ENCODE measurements around the gene SPIRE1.
"Not testable (repeated sequence)": the region's sequence is repeated elsewhere in the genome, so short reads cannot be mapped to it uniquely, and the experiment has no call there.

The SPIRE1 gene

DNA sequence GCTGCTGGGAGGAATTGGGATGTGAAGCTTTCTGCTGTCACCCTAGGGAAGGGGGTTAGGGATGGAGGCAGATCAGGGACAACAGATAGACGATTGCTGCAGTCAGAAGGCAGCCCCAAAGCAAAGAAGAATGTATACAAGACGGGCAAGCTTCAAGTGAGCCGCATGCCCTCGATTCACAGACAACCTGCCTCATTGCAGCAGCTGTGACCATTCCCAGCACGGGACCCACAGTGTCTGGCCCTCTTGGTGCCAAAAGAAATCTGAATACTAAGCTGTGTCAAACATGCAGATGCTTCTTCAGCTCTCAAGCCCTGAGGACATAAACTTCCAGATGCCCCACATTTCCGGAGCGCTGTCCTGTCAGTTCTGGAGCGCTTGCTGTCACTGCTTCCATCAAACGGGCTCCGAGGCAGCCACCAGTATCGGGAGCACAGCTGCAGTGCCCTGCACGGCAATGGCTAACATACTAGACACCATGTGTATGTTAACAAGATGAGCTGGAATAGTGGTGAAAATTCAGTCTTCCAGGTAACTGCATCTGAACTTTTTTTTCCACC is 216.4 kb downstream of the SPIRE1 start:
- DNase-seq = no peak

- DNase-seq = no peak
These were observed 219.7 kb downstream of the SPIRE1 start for GRCh38 chr18:12438257-12438656.

GRCh38 chr18:12435867-12436266 is 222.0 kb downstream of the SPIRE1 start:
- no peak for DNase-seq

DNA sequence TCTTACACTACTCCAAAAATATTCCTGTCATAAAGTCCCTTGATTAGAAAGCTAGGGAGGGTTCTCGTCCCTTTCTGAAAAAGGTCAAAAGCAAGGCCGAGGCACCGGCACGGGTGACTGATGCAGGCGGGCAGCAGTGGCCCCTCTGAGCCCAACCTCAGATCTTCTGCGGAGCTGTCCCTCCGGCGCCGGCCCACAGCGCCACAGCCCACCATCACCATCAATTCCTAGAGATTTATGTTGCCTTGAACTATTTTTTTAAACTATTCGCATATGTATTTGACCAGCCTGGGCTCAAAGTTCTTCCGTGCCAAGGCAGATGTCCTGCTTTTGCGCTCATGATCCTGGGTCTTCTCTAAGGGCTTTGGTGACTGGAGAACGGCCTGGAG is 223.4 kb downstream of the SPIRE1 start:
- DNase-seq = no peak

GRCh38 chr18:12433829-12434540 is 223.9 kb downstream of the SPIRE1 start:
- no peak for DNase-seq

DNA sequence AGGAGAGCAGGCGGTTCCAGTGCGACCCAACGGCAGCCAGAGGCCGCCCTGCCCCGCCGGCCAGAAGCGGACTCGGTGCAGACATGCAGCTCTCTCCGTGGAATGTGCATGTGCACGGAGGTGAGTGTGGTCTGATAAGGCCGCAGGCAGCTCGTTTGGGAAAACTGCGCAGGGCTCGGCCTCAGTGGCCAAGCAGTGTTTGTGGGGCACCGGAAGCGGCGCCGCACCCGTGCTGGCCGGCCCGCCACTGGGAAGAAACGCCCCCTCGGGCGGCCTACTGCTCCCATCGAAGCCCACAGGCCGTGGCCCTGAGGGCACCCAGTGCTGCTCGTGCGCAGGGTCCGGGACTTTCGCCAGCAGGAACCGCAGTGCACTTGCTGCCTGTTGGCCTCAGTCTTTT is 225.0 kb downstream of the SPIRE1 start:
- DNase-seq = no peak

- DNase-seq = no peak
These were observed 225.7 kb downstream of the SPIRE1 start for GRCh38 chr18:12432196-12432595.

DNA sequence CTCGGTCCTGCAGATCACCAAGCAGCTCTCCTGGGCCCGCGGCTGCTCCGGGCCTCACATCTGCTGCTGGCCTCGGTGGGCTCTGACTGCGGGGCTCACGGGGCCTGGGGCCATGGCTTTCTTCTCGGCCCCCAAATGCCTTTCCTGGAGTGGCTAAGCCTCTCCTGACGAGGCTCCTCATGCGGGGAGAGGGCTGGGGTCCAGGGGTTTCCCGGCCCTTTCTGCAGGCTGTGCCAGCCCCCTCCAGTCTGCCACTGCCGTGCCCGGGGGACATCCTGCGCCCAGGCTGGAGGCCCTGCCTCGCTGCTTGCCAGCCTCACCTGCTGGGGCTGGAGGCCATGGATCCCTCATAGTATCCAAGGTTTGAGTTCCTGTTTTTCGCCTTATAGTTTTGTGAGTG is 226.3 kb downstream of the SPIRE1 start:
- no peak for DNase-seq

- no peak for DNase-seq
These were observed 227.5 kb downstream of the SPIRE1 start for GRCh38 chr18:12430137-12430990.

- no peak for DNase-seq
These were observed 228.4 kb downstream of the SPIRE1 start for GRCh38 chr18:12429556-12429955.

DNA sequence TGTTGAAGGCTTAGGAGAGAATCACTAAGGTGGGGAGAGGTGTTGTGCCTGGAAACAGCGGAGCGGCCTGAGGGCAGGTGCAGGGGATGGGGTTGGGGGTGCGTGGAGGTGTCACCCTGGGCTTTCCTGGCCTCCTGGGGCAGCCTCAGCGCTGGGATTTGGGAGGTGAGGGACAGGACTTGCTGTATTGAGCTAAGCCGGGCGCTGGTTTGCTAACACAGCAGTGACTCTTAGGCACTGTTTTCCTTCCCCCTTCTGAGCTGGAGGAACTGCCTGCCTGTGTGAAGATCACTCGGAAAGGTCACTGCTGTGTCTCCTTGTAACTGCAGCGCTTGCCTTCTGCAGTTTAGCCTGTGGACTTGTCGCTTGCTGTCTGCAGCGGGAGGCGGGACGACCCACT is 229.0 kb downstream of the SPIRE1 start:
- no peak for DNase-seq

GRCh38 chr18:12426924-12427323 is 231.0 kb downstream of the SPIRE1 start:
- no peak for DNase-seq

GRCh38 chr18:12424252-12424651 is 233.7 kb downstream of the SPIRE1 start:
- DNase-seq = no peak

- no peak for DNase-seq
These were observed 234.1 kb downstream of the SPIRE1 start for GRCh38 chr18:12423820-12424219.

DNA sequence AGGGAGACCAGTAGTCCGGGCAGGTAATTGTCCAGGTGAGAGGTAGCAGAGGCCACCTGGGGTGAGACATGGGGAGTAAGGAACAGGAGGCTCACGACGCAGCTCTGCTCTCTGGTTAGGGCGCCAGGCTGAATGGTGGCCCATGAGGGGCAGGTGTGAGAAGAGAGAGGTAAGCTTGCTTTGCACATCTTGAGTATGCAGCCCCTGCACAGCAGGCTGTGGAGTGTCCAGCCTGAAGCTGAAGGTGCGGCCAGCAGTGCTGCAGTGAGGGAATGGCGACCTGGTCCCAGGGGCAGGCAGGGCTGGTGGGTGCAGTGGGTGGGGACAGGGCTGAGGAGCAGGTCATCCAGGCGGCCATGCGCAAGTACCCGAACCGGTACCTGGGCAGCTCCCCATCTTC is 234.5 kb downstream of the SPIRE1 start:
- no peak for DNase-seq

DNA sequence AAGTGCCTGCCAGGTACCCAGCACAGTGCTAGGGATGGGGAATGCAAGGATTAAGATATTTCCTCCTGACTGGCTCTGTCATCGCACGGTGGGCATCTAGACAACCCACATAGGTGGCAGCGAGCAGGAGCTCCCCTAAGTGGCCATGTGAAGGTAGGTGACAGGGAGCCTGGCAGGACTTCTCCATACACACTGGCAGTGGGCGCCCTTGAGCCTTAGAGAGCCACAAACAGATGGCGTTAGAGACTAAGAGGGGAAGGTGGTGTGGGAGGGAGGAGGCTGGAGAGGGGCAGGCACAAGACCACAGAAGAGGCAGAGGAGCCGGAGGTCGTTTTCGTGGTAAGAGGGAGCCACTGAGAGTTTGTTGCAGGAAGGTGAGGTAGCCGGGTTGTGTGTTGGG is 235.0 kb downstream of the SPIRE1 start:
- DNase-seq = no peak

GRCh38 chr18:12421732-12422131 is 236.2 kb downstream of the SPIRE1 start:
- DNase-seq = no peak

DNA sequence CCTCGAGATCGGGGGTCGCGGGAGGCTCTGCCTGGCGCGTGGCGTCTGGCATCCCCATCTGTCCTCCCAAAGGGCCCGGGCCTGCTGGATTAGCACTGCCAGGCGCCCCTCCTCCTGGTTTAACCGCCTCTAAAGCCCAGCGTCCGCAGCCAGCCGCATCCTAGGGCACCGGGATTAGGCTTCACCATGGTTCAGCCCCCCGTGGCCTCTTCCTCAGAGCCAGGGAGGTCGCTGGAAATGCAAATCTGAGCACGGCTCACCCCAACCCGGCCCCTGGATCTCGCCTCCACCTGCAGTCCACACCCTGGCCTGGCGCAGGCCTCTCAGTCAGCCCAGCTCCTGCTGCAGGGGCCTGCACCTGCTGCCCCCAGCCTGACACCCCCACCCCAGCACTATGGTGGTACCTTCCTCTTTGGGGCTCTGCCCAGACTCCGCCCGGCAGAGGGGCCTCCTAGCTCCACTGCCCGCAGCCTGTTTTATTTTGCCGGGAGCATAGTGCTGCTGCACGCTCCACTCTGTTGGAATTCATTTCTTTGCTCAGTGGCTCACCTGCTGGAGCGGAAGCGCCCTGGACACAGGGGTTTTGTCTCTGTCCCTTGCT is 237.0 kb downstream of the SPIRE1 start:
- DNase-seq = no peak

GRCh38 chr18:12417687-12418086 is 240.2 kb downstream of the SPIRE1 start:
- DNase-seq = no peak

GRCh38 chr18:12416098-12416729 is 241.7 kb downstream of the SPIRE1 start:
- DNase-seq = no peak

GRCh38 chr18:12411456-12411855 is 246.5 kb downstream of the SPIRE1 start:
- no peak for DNase-seq

- DNase-seq = not testable (repeated sequence)
These were observed 247.2 kb downstream of the SPIRE1 start for GRCh38 chr18:12410747-12411146.

DNA sequence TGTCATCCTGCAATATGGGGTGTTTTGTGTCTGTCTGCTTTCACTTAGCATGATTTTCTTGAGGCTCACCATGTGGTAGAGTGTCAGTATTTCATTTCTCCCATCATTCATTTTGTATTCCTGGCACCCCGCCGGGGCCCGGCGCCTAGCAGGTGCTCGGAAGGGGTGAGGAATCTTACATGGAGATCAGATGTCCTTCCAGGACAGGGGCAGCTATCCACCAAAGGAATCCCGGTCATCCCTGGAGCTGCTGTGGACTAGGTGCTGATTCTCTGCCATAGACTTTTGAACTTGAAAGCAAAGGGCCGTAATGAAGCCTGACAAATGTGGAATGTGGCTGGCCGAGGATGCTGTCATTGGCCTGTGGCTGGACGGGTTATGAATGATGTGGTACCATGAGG is 247.8 kb downstream of the SPIRE1 start:
- DNase-seq = no peak
